H1 (cell line): ENCODE results near the gene ABHD8. TPM values are rescaled to one million over a fixed set of nuclear protein-coding genes. Genes with fewer than 3 reads are reported as not detected.

Experiments used
- BCL11A ChIP-seq, 2 experiments: IDR thresholded peaks; one replicate each; pipeline ENCODE4 v1.6.1; 2011; ENCODE audit warnings: low read depth in 2 of 2, low read length in 2 of 2, mild to moderate bottlenecking in 2 of 2
- CHD1 ChIP-seq: IDR thresholded peaks from 2 replicates; pipeline ENCODE4 v1.6.1; 2012; ENCODE audit warnings: low read depth, low read length, improper control_type of control experiment
- HDAC2 ChIP-seq, 2 experiments: fragments of 300-600 bp in 1 of 2; sonication (generic) in 1 of 2; IDR thresholded peaks; 2 replicates each; pipeline ENCODE4 v1.6.1; 2011 to 2012; ENCODE audit warnings: low read depth in 2 of 2, low read length in 2 of 2, mild to moderate bottlenecking in 2 of 2, moderate library complexity in 2 of 2, borderline replicate concordance in 1 of 2, inconsistent platforms in 1 of 2
- JUN ChIP-seq: IDR thresholded peaks from 2 replicates; pipeline ENCODE4 v1.6.1; 2011; ENCODE audit warnings: low read depth, mild to moderate bottlenecking, improper control_type of control experiment, low read length
- JUND ChIP-seq: IDR thresholded peaks from 2 replicates; pipeline ENCODE4 v1.6.1; 2011; ENCODE audit warnings: mild to moderate bottlenecking, improper control_type of control experiment, low read length
- KDM4A ChIP-seq: IDR thresholded peaks from one replicate; pipeline ENCODE4 v1.7.1; 2012; ENCODE audit warnings: low read depth, mild to moderate bottlenecking, moderate library complexity, low read length, inconsistent platforms; ENCODE audit not compliant: severe bottlenecking
- POLR2A ChIP-seq, 2 experiments: IDR thresholded peaks; 1 replicate in 1 of 2; 2 replicates in 1 of 2; pipeline ENCODE4 v1.6.1; 2011; ENCODE audit warnings: low read depth in 2 of 2, low read length in 2 of 2, mild to moderate bottlenecking in 2 of 2; ENCODE audit errors: control extremely low read depth in 1 of 2
- POU5F1 ChIP-seq: IDR thresholded peaks from 2 replicates; pipeline ENCODE4 v1.6.1; 2011; ENCODE audit warnings: low read depth, mild to moderate bottlenecking, low read length, moderate library complexity
- RAD21 ChIP-seq, 2 experiments: IDR thresholded peaks in 1 of 2; conservative IDR thresholded peaks in 1 of 2; 2 replicates each; pipeline ENCODE4 v1.6.1; 2011; ENCODE audit warnings: low read depth in 2 of 2, low read length in 2 of 2, improper control_type of control experiment in 1 of 2, inconsistent platforms in 1 of 2, mild to moderate bottlenecking in 1 of 2, moderate library complexity in 1 of 2
- RBBP5 ChIP-seq: IDR thresholded peaks from 2 replicates; pipeline ENCODE4 v1.7.1; 2012; ENCODE audit warnings: low read depth, mild to moderate bottlenecking, inconsistent platforms, low read length, moderate library complexity, borderline replicate concordance
- RNF2 ChIP-seq: fragments of 200-900, 300-1000 bp; sonication (generic); IDR thresholded peaks from 2 replicates; pipeline ENCODE4 v1.7.1; 2016; ENCODE audit warnings: borderline replicate concordance, low read depth, mild to moderate bottlenecking, antibody characterized with exemption, low read length; ENCODE audit not compliant: poor library complexity, severe bottlenecking; ENCODE audit errors: missing control alignments
- SIN3A ChIP-seq, 2 experiments: IDR thresholded peaks in 1 of 2; conservative IDR thresholded peaks in 1 of 2; 2 replicates each; pipeline ENCODE4 v1.6.1; 2011 to 2012; ENCODE audit warnings: low read length in 2 of 2, improper control_type of control experiment in 1 of 2, low read depth in 1 of 2, mild to moderate bottlenecking in 1 of 2
- SP1 ChIP-seq: IDR thresholded peaks from 2 replicates; pipeline ENCODE4 v1.6.1; 2011; ENCODE audit warnings: low read depth, low read length
- SP4 ChIP-seq: IDR thresholded peaks from 2 replicates; pipeline ENCODE4 v1.6.1; 2012; ENCODE audit warnings: low read length, inconsistent platforms
- SRF ChIP-seq: IDR thresholded peaks from 2 replicates; pipeline ENCODE4 v1.6.1; 2011; ENCODE audit warnings: mild to moderate bottlenecking, low read depth, low read length, moderate library complexity
- TAF1 ChIP-seq: IDR thresholded peaks from 2 replicates; pipeline ENCODE4 v1.6.1; 2011; ENCODE audit warnings: mild to moderate bottlenecking, low read depth, low read length
- TAF7 ChIP-seq: optimal IDR thresholded peaks from 2 replicates; pipeline ENCODE3; 2011; ENCODE audit warnings: low read depth, mild to moderate bottlenecking, inconsistent platforms, low read length, moderate library complexity, borderline replicate concordance
- YY1 ChIP-seq: IDR thresholded peaks from 2 replicates; pipeline ENCODE4 v1.6.1; 2011; ENCODE audit warnings: low read depth, mild to moderate bottlenecking, low read length
- polyA plus RNA-seq, 7 experiments: library from polyadenylated mRNA; depleted of rRNA in 3 of 7; stranded (reverse) in 5 of 7; unstranded in 2 of 7; fragments of >200 nt in 5 of 7; fragments of 200-250 nt in 2 of 7; gene quantifications; 1 replicate in 5 of 7; 2 replicates in 1 of 7; 4 replicates in 1 of 7; pipeline versions ENCODE4 v1.2.1 to v1.2.3, GENCODE V29; 2011 to 2013; ENCODE audit warnings: missing spikeins in 2 of 7, mixed read lengths in 2 of 7
- total RNA-seq: library from RNA; stranded (reverse); fragmentation: NEBNext Ultra II Directional; extraction: Animal tissue kit (Norgen Biotek cat#: 25700); gene quantifications from 2 replicates; pipeline ENCODE4 v1.2.1, GENCODE V29; 2021
- TF ChIP-seq, protein P1 (sequence below): IDR thresholded peaks from 2 replicates; pipeline ENCODE4 v1.6.1; 2012; ENCODE audit warnings: inconsistent platforms
- TF ChIP-seq, protein P2 (sequence below), 3 experiments: IDR thresholded peaks; 1 replicate in 2 of 3; 2 replicates in 1 of 3; pipeline versions ENCODE4 v1.5.1 to v1.6.1; 2011; ENCODE audit warnings: low read length in 3 of 3, mild to moderate bottlenecking in 3 of 3, inconsistent platforms in 2 of 3, low read depth in 1 of 3, moderate library complexity in 1 of 3; ENCODE audit not compliant: insufficient read depth in 1 of 3; ENCODE audit errors: control extremely low read depth in 1 of 3

Gene ABHD8
- total and polyA plus RNA-seq, 2 of the 8 experiments (the other 6 are each of a cell fraction or from before 2014, with no cell fraction given), result 11.3 to 18.7 TPM

DNA sequence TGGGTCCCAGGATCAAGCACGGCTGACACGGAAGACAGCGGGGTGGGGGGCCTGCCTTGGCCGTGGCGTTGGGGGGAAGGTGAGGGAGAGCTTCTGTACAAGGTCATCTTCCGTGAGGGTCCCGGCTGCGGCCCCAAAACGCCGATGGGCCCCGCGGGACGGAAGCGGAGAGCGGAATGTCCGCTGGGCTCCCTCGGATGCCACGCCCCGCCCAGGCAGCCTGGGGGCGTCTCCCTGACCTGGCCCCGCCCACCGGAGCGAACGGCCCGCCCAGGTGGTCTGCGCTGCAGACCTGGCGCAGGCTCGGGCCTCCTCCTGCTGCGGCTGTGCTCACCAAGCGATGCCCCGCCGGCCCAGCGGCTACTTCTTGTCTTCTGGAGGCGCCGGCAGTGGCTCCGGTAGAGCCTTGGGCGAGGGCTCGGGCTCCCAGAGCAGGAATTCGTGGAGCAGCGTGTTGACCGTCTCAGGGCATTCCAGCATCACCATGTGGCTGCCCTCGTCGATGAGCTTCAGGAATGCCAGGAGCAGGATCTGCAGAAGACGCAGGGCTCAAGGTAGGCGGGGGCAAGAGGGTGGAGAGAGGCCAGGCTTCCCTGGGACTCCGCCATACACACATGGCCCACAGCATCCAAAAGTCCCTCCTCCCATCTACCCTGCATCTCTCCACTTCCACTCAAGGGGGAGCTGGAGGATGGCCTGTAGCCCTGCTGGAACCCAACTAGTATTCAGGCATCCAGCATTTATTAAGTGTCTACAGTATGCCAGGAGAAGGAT, 10.7 kb downstream of the ABHD8 start (continued):
- TF ChIP-seq RBBP5, result peak; percentile 73
- TF ChIP-seq BCL11A (IDR thresholded peaks at IDR 0.05; ENCODE audit: low read depth in 2 of 2, low read length in 2 of 2), result no peak
- TF ChIP-seq SP1, result no peak
- peak; percentile 50 to 63; a peak in 1 of 4 replicates for TF ChIP-seq SIN3A (conservative IDR thresholded peaks at IDR 0.05 in 1 of 2, IDR thresholded peaks at IDR 0.05 in 1 of 2; ENCODE audit: low read depth in 1 of 2, low read length in 2 of 2)
- peak; percentile 69 for TF ChIP-seq KDM4A
- TF ChIP-seq, protein P1, sequence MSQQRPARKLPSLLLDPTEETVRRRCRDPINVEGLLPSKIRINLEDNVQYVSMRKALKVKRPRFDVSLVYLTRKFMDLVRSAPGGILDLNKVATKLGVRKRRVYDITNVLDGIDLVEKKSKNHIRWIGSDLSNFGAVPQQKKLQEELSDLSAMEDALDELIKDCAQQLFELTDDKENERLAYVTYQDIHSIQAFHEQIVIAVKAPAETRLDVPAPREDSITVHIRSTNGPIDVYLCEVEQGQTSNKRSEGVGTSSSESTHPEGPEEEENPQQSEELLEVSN, result peak; percentile 78
- TF ChIP-seq, protein P2, sequence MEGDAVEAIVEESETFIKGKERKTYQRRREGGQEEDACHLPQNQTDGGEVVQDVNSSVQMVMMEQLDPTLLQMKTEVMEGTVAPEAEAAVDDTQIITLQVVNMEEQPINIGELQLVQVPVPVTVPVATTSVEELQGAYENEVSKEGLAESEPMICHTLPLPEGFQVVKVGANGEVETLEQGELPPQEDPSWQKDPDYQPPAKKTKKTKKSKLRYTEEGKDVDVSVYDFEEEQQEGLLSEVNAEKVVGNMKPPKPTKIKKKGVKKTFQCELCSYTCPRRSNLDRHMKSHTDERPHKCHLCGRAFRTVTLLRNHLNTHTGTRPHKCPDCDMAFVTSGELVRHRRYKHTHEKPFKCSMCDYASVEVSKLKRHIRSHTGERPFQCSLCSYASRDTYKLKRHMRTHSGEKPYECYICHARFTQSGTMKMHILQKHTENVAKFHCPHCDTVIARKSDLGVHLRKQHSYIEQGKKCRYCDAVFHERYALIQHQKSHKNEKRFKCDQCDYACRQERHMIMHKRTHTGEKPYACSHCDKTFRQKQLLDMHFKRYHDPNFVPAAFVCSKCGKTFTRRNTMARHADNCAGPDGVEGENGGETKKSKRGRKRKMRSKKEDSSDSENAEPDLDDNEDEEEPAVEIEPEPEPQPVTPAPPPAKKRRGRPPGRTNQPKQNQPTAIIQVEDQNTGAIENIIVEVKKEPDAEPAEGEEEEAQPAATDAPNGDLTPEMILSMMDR (IDR thresholded peaks at IDR 0.05; ENCODE audit: control extremely low read depth in 1 of 3, insufficient read depth in 1 of 3, low read depth in 1 of 3, low read length in 3 of 3), result peak; percentile 69 to 81 (median 74)
- no peak; a peak in 1 of 4 replicates for TF ChIP-seq HDAC2 (IDR thresholded peaks at IDR 0.05; ENCODE audit: borderline replicate concordance in 1 of 2, low read depth in 2 of 2, low read length in 2 of 2)
- no peak for TF ChIP-seq CHD1
- no peak for TF ChIP-seq RNF2
- no peak for TF ChIP-seq POU5F1
- TF ChIP-seq JUND, result 0 out of 2 replicates have a peak, but pooled peaks have one; percentile 23
- peak; percentile 65 to 93 for TF ChIP-seq POLR2A (IDR thresholded peaks at IDR 0.05; ENCODE audit: control extremely low read depth in 1 of 2, low read depth in 2 of 2, low read length in 2 of 2)
- TF ChIP-seq TAF1, result peak; percentile 79; the same call in 1 of the 2 replicates
- peak; percentile 64 for TF ChIP-seq YY1
- peak; percentile 53 for TF ChIP-seq TAF7
- TF ChIP-seq SRF, result no peak
- TF ChIP-seq JUN, result no peak
- peak; percentile 72 to 74 for TF ChIP-seq RAD21 (IDR thresholded peaks at IDR 0.05 in 1 of 2, conservative IDR thresholded peaks at IDR 0.05 in 1 of 2; ENCODE audit: low read depth in 2 of 2, low read length in 2 of 2)
- peak; percentile 80; the same call in 1 of the 2 replicates for TF ChIP-seq SP4
